ENCODE measurements around the gene LEKR1.
"Not testable (repeated sequence)": the region's sequence is repeated elsewhere in the genome, so short reads cannot be mapped to it uniquely, and the experiment has no call there.

LEKR1 gene

GRCh38 chr3:156840826-156841689, 14.9 kb downstream of the LEKR1 start:
- DNase-seq = no peak

GRCh38 chr3:156843071-156843808, 17.1 kb downstream of the LEKR1 start:
- no peak for DNase-seq

GRCh38 chr3:156847752-156848448, 21.7 kb downstream of the LEKR1 start:
- no peak for DNase-seq

GRCh38 chr3:156859578-156859977, 33.4 kb downstream of the LEKR1 start:
- DNase-seq = no peak

GRCh38 chr3:156860873-156861272, 34.7 kb downstream of the LEKR1 start:
- no peak for DNase-seq

GRCh38 chr3:156862338-156862737, 36.2 kb downstream of the LEKR1 start:
- no peak for DNase-seq

- DNase-seq = no peak
These were observed 39.6 kb downstream of the LEKR1 start for GRCh38 chr3:156865732-156866131.

- no peak for DNase-seq
These were observed 41.0 kb downstream of the LEKR1 start for GRCh38 chr3:156867174-156867573.

GRCh38 chr3:156867920-156868319, 41.8 kb downstream of the LEKR1 start:
- no peak for DNase-seq

GRCh38 chr3:156873906-156874305, 47.8 kb downstream of the LEKR1 start:
- no peak for DNase-seq

- not testable (repeated sequence) for DNase-seq
These were observed 53.3 kb downstream of the LEKR1 start for GRCh38 chr3:156879491-156879890.

GRCh38 chr3:156885761-156886160, 59.6 kb downstream of the LEKR1 start:
- DNase-seq = no peak

- DNase-seq = no peak
These were observed 62.0 kb downstream of the LEKR1 start for GRCh38 chr3:156888176-156888575.

GRCh38 chr3:156888576-156888975, 62.4 kb downstream of the LEKR1 start:
- DNase-seq = no peak

GRCh38 chr3:156892701-156893100, 66.5 kb downstream of the LEKR1 start:
- no peak for DNase-seq

GRCh38 chr3:156895374-156895773, 69.2 kb downstream of the LEKR1 start:
- not testable (repeated sequence) for DNase-seq

- DNase-seq = not testable (repeated sequence)
These were observed 71.7 kb downstream of the LEKR1 start for GRCh38 chr3:156897851-156898250.

- no peak for DNase-seq
These were observed 72.2 kb downstream of the LEKR1 start for GRCh38 chr3:156898296-156898880.

- no peak for DNase-seq
These were observed 73.8 kb downstream of the LEKR1 start for GRCh38 chr3:156899951-156900350.

- DNase-seq = no peak
These were observed 76.8 kb downstream of the LEKR1 start for GRCh38 chr3:156902916-156903315.

GRCh38 chr3:156906275-156906674, 80.1 kb downstream of the LEKR1 start:
- no peak for DNase-seq

- DNase-seq = no peak
These were observed 82.2 kb downstream of the LEKR1 start for GRCh38 chr3:156908398-156908797.

- no peak for DNase-seq
These were observed 83.9 kb downstream of the LEKR1 start for GRCh38 chr3:156910022-156910421.
